Medulla oblongata (tissue), 1 donor: ENCODE measurements around the gene ZCCHC3.

Source experiments
- DNase-seq: peaks from one replicate; pipeline ENCODE4 v3.0.0-alpha.2; 2015; ENCODE audit errors: extremely low spot score

ZCCHC3 gene

GRCh38 chr20:284172-284571, 13.2 kb upstream of the ZCCHC3 start:
- DNase-seq = no peak

GRCh38 chr20:286508-286907, 10.9 kb upstream of the ZCCHC3 start:
- no peak for DNase-seq

- DNase-seq = no peak
These were observed 8.2 kb upstream of the ZCCHC3 start for GRCh38 chr20:288956-289692.

- DNase-seq = no peak
These were observed 7.7 kb upstream of the ZCCHC3 start for GRCh38 chr20:289693-290083.

- peak; percentile 95 for DNase-seq
These were observed 7.1 kb upstream of the ZCCHC3 start, which contains the start of gene C20orf96 for GRCh38 chr20:290084-290831. Gene C20orf96 (minus strand): TSS chr20:290750. CDS start chr20:290610, 140 bp downstream.

- no peak for DNase-seq
These were observed 2.8 kb upstream of the ZCCHC3 start for GRCh38 chr20:294602-295001.

GRCh38 chr20:295804-296203, 1.6 kb upstream of the ZCCHC3 start:
- no peak for DNase-seq

GRCh38 chr20:297925-298775, 780 bp downstream of the ZCCHC3 start:
- DNase-seq = peak; percentile 68

GRCh38 chr20:298776-299391, 1.5 kb downstream of the ZCCHC3 start:
- no peak for DNase-seq

GRCh38 chr20:300345-300990, 3.1 kb downstream of the ZCCHC3 start:
- DNase-seq = no peak

GRCh38 chr20:301886-302848, 4.8 kb downstream of the ZCCHC3 start:
- no peak for DNase-seq

- no peak for DNase-seq
These were observed 8.4 kb downstream of the ZCCHC3 start for GRCh38 chr20:305745-306144.

GRCh38 chr20:308427-309038, 11.2 kb downstream of the ZCCHC3 start:
- no peak for DNase-seq

GRCh38 chr20:309306-309840, 12.0 kb downstream of the ZCCHC3 start:
- no peak for DNase-seq

- DNase-seq = peak; percentile 100
These were observed 12.7 kb downstream of the ZCCHC3 start for GRCh38 chr20:309841-310644.

- DNase-seq = no peak
These were observed 13.3 kb downstream of the ZCCHC3 start for GRCh38 chr20:310645-311044.

GRCh38 chr20:311609-312008, 14.2 kb downstream of the ZCCHC3 start:
- no peak for DNase-seq

- DNase-seq = no peak
These were observed 14.7 kb downstream of the ZCCHC3 start for GRCh38 chr20:312067-312466.

GRCh38 chr20:312866-313265, 15.5 kb downstream of the ZCCHC3 start:
- no peak for DNase-seq
